Vagina (tissue), 2 donors: ENCODE data around the gene CD300LD. TPM values are rescaled to one million over a fixed set of nuclear protein-coding genes. Genes with fewer than 3 reads are reported as not detected.

Experiments
- DNase-seq, 2 donors: peaks; one replicate each; pipeline ENCODE4 v3.0.0-alpha.2; 2017; ENCODE audit errors: extremely low spot score in 2 of 2
- H3K27ac ChIP-seq: fragments of 200-600 bp; sonication (generic); one replicate; pipeline ENCODE4 v1.5.1; 2019
- H3K27me3 ChIP-seq: fragments of 200-600 bp; sonication (generic); one replicate; pipeline ENCODE4 v1.5.1; 2019
- H3K36me3 ChIP-seq, 2 donors: fragments of 200-600 bp; sonication (generic); one replicate each; pipeline ENCODE4 v1.5.1; 2017 to 2019
- H3K4me1 ChIP-seq: fragments of 200-600 bp; sonication (generic); one replicate; pipeline ENCODE4 v1.5.1; 2019
- H3K4me3 ChIP-seq, 2 donors: fragments of 200-600 bp; sonication (generic); 1 replicate in 1 of 2; 2 replicates in 1 of 2; pipeline ENCODE4 v1.5.1; 2016 to 2019
- H3K9me3 ChIP-seq: fragments of 200-600 bp; sonication (generic); one replicate; pipeline ENCODE4 v1.5.1; 2019
- CTCF ChIP-seq, 3 experiments: fragments of 450-650 bp in 2 of 3; fragments of 200-600 bp in 1 of 3; sonication (generic) in 1 of 3; IDR thresholded peaks; one replicate each; pipeline ENCODE4 v1.5.1; 2017 to 2019; ENCODE audit warnings: antibody characterized with exemption in 3 of 3, mild to moderate bottlenecking in 2 of 3, moderate library complexity in 2 of 3
- POLR2A ChIP-seq, 2 donors: fragments of 450-650 bp; IDR thresholded peaks; one replicate each; pipeline ENCODE4 v1.6.1; 2017; ENCODE audit warnings: antibody characterized with exemption in 2 of 2, mild to moderate bottlenecking in 2 of 2, moderate library complexity in 2 of 2
- POLR2AphosphoS5 ChIP-seq, 2 donors: sonication (generic); formaldehyde crosslinking; IDR thresholded peaks; one replicate each; pipeline ENCODE4 v1.9.0; 2017; ENCODE audit warnings: antibody characterized with exemption in 2 of 2, mild to moderate bottlenecking in 2 of 2, low read depth in 1 of 2; ENCODE audit not compliant: insufficient read depth in 1 of 2
- intact Hi-C: fragments of 100-400 bp; cut with DNase I; formaldehyde crosslinking; loops from one replicate; pipeline ENCODE4 v1.15.1; 2023
- total RNA-seq: library from RNA; depleted of rRNA; stranded (reverse); fragments of >200 nt; gene quantifications from one replicate; pipeline ENCODE4 v1.2.3, GENCODE V29; 2016

The CD300LD gene
- total RNA-seq, 1 donor from 2014 or later = not detected

- Histone ChIP-seq H3K9me3 (no peaks in the 10 kb centered on the region), H3K4me1 (no peaks in the 10 kb centered on the region), H3K4me3 (no peak overlapping the region), H3K27me3 (no peaks in the 10 kb centered on the region), H3K36me3 (no peaks in the 10 kb centered on the region), H3K27ac (no peak overlapping the region)
- intact Hi-C loops = no loop called here
- no peak for TF ChIP-seq POLR2A (IDR thresholded peaks at IDR 0.05)
- TF ChIP-seq CTCF (IDR thresholded peaks at IDR 0.05) = no peak
- TF ChIP-seq POLR2AphosphoS5 (IDR thresholded peaks at IDR 0.05; ENCODE audit: insufficient read depth in 1 of 2, low read depth in 1 of 2) = no peak
- DNase-seq = no peak
Observed at GRCh38 chr17:74619077-74619673, 27.1 kb upstream of the CD300LD start.

DNA sequence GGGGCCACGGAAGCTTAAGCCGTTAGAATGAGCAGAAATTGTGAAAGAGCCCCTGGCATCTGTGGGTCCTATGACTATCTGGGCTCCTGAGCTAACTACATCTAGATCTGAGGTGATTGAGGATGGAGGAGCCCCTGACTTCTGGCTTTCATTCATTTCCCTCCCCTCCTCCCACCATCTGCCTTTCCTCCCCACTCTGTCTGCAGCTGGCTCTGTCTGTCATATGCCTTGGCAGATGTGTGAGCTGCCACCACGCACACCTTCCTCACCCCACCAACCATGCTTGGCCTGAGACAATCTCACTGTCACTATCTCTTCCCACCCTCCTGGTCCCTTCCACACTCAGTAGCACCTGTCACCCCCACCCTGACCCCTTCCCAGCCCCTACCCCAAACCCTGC, 26.4 kb upstream of the CD300LD start:
- Histone ChIP-seq H3K9me3 (no peaks in the 10 kb centered on the region), H3K4me3 (no peak overlapping the region), H3K27ac (no peak overlapping the region), H3K27me3 (no peaks in the 10 kb centered on the region), H3K36me3 (no peaks in the 10 kb centered on the region), H3K4me1 (no peaks in the 10 kb centered on the region)
- intact Hi-C loops = no loop called here
- DNase-seq = no peak
- TF ChIP-seq CTCF (IDR thresholded peaks at IDR 0.05) (no peak), POLR2A (IDR thresholded peaks at IDR 0.05) (no peak), POLR2AphosphoS5 (IDR thresholded peaks at IDR 0.05; ENCODE audit: insufficient read depth in 1 of 2, low read depth in 1 of 2) (no peak)

- H3K9me3 ChIP-seq = no peaks in the 10 kb centered on the region
- no peaks in the 10 kb centered on the region for H3K4me1 ChIP-seq
- no peak for DNase-seq
- intact Hi-C loops = no loop called here
- H3K4me3 ChIP-seq = no peak overlapping the region
- H3K27me3 ChIP-seq = no peaks in the 10 kb centered on the region
- H3K36me3 ChIP-seq = no peaks in the 10 kb centered on the region
- TF ChIP-seq POLR2A (IDR thresholded peaks at IDR 0.05) (no peak), CTCF (IDR thresholded peaks at IDR 0.05) (no peak), POLR2AphosphoS5 (IDR thresholded peaks at IDR 0.05; ENCODE audit: insufficient read depth in 1 of 2, low read depth in 1 of 2) (no peak)
- no peak overlapping the region for H3K27ac ChIP-seq
Observed at GRCh38 chr17:74616696-74617095, 24.6 kb upstream of the CD300LD start.

GRCh38 chr17:74612046-74612445, 20.0 kb upstream of the CD300LD start:
- Histone ChIP-seq H3K27me3 (no peaks in the 10 kb centered on the region), H3K36me3 (no peaks in the 10 kb centered on the region), H3K4me1 (no peaks in the 10 kb centered on the region), H3K4me3 (no peak overlapping the region), H3K27ac (no peak overlapping the region), H3K9me3 (no peaks in the 10 kb centered on the region)
- no peak for TF ChIP-seq CTCF (IDR thresholded peaks at IDR 0.05)
- TF ChIP-seq POLR2A (IDR thresholded peaks at IDR 0.05) = no peak
- no peak for TF ChIP-seq POLR2AphosphoS5 (IDR thresholded peaks at IDR 0.05; ENCODE audit: insufficient read depth in 1 of 2, low read depth in 1 of 2)
- intact Hi-C loops = no loop called here
- no peak for DNase-seq

DNA sequence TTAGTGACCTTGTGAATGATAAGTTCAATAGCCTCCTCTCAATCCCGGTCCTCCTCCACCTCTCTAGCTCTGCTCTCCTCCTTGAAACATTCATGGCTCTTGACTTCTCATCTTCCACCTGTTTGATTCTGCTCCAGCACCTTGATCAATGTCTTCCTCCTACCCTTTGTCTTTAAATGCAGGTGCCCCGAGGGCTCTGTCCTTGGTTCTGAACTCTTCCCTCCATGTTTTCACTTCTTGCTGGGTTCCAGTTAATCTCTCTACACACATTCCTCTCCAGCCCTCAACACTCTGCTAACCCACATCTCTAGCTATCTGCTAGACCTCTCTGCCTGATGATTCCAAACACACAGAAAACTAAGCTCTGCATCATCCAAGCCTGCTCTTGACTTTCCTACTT, 18.0 kb upstream of the CD300LD start:
- H3K27me3 ChIP-seq = no peaks in the 10 kb centered on the region
- no peaks in the 10 kb centered on the region for H3K36me3 ChIP-seq
- H3K9me3 ChIP-seq = no peaks in the 10 kb centered on the region
- H3K4me1 ChIP-seq = peaks cover 8% of the 10 kb centered on the region
- no peak for DNase-seq
- no peak overlapping the region for H3K4me3 ChIP-seq
- intact Hi-C loops = no loop called here
- H3K27ac ChIP-seq = no peak overlapping the region
- TF ChIP-seq CTCF (IDR thresholded peaks at IDR 0.05) (no peak), POLR2A (IDR thresholded peaks at IDR 0.05) (no peak), POLR2AphosphoS5 (IDR thresholded peaks at IDR 0.05; ENCODE audit: insufficient read depth in 1 of 2, low read depth in 1 of 2) (no peak)
